A549 (cell line): ENCODE results near the gene NEIL3.

Source experiments
- EP300 ChIP-seq, 2 experiments: fragments of >200 bp; sonication (Bioruptor Twin); formaldehyde crosslinking; IDR thresholded peaks; 2 replicates in 1 of 2; 3 replicates in 1 of 2; pipeline ENCODE4 v1.6.1; 2016 to 2017
- HDAC2 ChIP-seq: fragments of 200-600 bp; sonication (generic); IDR thresholded peaks from 2 replicates; pipeline ENCODE4 v1.6.1; 2016
- POLR2A ChIP-seq: IDR thresholded peaks from 2 replicates; pipeline ENCODE4 v1.6.1; 2012; ENCODE audit warnings: mild to moderate bottlenecking, low read length
- ZFP36 ChIP-seq: fragments of 450-650 bp; IDR thresholded peaks from 2 replicates; pipeline ENCODE4 v1.6.1; 2014; ENCODE audit warnings: borderline replicate concordance; ENCODE audit not compliant: partially characterized antibody
- ZNF302 ChIP-seq: fragments of 250-450 bp; sonication (Bioruptor Pico); IDR thresholded peaks from 2 replicates; pipeline ENCODE4 v1.9.0; 2021; ENCODE audit warnings: inconsistent platforms, mild to moderate bottlenecking, moderate library complexity
- TF ChIP-seq, protein P1 (sequence below): IDR thresholded peaks from 2 replicates; pipeline ENCODE4 v1.6.1; 2012; ENCODE audit warnings: low read depth, borderline replicate concordance
- TF ChIP-seq, protein P2 (sequence below): fragments of 150-350 bp; IDR thresholded peaks from 2 replicates; pipeline ENCODE4 v1.6.1; 2014; ENCODE audit warnings: low read depth, mild to moderate bottlenecking, low read length
- TF ChIP-seq, protein P3 (sequence below): fragments of >200 bp; sonication (Bioruptor Twin); formaldehyde crosslinking; IDR thresholded peaks from 3 replicates; pipeline ENCODE4 v1.5.1; 2016
- TF ChIP-seq, protein P4 (sequence below): fragments of 450-650 bp; IDR thresholded peaks from 2 replicates; pipeline ENCODE4 v1.6.1; 2014; ENCODE audit warnings: antibody characterized with exemption

DNA sequence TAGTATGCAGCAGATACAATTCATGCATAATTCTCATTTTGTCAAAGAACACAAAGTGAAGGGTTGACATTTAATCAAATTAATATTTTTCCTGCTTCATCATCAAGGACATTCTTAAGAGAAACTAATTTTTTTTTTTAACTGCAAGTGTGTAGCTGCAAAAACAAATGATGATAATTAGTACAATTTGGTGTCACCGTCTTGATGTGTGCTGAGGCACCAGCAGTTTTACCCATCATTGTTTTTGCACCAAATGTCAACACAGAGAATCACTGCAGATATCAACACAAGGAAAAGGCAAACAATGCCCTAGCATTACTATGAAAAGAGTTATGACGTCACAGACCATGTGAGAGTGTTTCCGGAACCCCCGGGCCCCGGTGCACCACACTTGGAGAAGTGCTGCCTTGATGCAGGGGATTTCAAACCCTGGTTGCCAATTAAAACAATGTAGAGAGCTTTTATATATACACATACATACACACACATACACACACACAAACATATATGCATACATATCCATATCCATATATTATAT, 76.7 kb downstream of the NEIL3 start:
- no peak for TF ChIP-seq EP300 (IDR thresholded peaks at IDR 0.05)
- TF ChIP-seq, protein P1, sequence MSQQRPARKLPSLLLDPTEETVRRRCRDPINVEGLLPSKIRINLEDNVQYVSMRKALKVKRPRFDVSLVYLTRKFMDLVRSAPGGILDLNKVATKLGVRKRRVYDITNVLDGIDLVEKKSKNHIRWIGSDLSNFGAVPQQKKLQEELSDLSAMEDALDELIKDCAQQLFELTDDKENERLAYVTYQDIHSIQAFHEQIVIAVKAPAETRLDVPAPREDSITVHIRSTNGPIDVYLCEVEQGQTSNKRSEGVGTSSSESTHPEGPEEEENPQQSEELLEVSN: no peak
- TF ChIP-seq, protein P2, sequence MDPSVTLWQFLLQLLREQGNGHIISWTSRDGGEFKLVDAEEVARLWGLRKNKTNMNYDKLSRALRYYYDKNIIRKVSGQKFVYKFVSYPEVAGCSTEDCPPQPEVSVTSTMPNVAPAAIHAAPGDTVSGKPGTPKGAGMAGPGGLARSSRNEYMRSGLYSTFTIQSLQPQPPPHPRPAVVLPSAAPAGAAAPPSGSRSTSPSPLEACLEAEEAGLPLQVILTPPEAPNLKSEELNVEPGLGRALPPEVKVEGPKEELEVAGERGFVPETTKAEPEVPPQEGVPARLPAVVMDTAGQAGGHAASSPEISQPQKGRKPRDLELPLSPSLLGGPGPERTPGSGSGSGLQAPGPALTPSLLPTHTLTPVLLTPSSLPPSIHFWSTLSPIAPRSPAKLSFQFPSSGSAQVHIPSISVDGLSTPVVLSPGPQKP: no peak
- TF ChIP-seq HDAC2: no peak
- TF ChIP-seq, protein P3, sequence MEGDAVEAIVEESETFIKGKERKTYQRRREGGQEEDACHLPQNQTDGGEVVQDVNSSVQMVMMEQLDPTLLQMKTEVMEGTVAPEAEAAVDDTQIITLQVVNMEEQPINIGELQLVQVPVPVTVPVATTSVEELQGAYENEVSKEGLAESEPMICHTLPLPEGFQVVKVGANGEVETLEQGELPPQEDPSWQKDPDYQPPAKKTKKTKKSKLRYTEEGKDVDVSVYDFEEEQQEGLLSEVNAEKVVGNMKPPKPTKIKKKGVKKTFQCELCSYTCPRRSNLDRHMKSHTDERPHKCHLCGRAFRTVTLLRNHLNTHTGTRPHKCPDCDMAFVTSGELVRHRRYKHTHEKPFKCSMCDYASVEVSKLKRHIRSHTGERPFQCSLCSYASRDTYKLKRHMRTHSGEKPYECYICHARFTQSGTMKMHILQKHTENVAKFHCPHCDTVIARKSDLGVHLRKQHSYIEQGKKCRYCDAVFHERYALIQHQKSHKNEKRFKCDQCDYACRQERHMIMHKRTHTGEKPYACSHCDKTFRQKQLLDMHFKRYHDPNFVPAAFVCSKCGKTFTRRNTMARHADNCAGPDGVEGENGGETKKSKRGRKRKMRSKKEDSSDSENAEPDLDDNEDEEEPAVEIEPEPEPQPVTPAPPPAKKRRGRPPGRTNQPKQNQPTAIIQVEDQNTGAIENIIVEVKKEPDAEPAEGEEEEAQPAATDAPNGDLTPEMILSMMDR: no peak
- no peak for TF ChIP-seq POLR2A
- TF ChIP-seq, protein P4, sequence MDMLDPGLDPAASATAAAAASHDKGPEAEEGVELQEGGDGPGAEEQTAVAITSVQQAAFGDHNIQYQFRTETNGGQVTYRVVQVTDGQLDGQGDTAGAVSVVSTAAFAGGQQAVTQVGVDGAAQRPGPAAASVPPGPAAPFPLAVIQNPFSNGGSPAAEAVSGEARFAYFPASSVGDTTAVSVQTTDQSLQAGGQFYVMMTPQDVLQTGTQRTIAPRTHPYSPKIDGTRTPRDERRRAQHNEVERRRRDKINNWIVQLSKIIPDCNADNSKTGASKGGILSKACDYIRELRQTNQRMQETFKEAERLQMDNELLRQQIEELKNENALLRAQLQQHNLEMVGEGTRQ: no peak
- TF ChIP-seq ZFP36: no peak
- TF ChIP-seq ZNF302 (CRISPR knock-in tag): no peak
